Kidney (tissue), 14 donors: ENCODE results near the gene ST3GAL6. TPM values are rescaled to one million over a fixed set of nuclear protein-coding genes. Genes with fewer than 3 reads are reported as not detected.

Source experiments
- DNase-seq, 5 donors: peaks; one replicate each; pipeline ENCODE4 v3.0.0-alpha.2; 2013 to 2020
- FAIRE-seq: peaks from 2 replicates; lab custom pipeline; 2012; peaks lifted over from hg19 to GRCh38; lab: Jason Lieb, UNC
- H3K27ac ChIP-seq, 2 donors: one replicate each; pipeline ENCODE4 v1.7.0; 2013; ENCODE audit warnings: low read depth in 2 of 2, low read length in 2 of 2, inconsistent platforms in 1 of 2
- H3K27me3 ChIP-seq: one replicate; pipeline ENCODE4 v1.7.1; 2013; ENCODE audit warnings: low read length, inconsistent platforms; ENCODE audit not compliant: control insufficient read depth, insufficient read depth
- H3K36me3 ChIP-seq, 3 donors: one replicate each; pipeline versions ENCODE4 v1.7.0 to v1.7.1; 2013; ENCODE audit warnings: low read length in 3 of 3, control low read depth in 1 of 3, inconsistent platforms in 1 of 3; ENCODE audit not compliant: insufficient read depth in 3 of 3, control insufficient read depth in 2 of 3
- H3K4me1 ChIP-seq, 3 donors: one replicate each; pipeline versions ENCODE4 v1.7.0 to v1.7.1; 2013; ENCODE audit warnings: low read length in 3 of 3, inconsistent platforms in 1 of 3, low read depth in 1 of 3; ENCODE audit not compliant: control insufficient read depth in 2 of 3, insufficient read depth in 2 of 3
- H3K4me3 ChIP-seq, 3 donors: one replicate each; pipeline versions ENCODE4 v1.7.0 to v1.8.1; 2013; ENCODE audit warnings: low read length in 3 of 3, control low read depth in 1 of 3, inconsistent platforms in 1 of 3
- H3K9ac ChIP-seq, 3 donors: one replicate each; pipeline versions ENCODE4 v1.7.0 to v1.7.1; 2013; ENCODE audit warnings: low read length in 3 of 3, control low read depth in 1 of 3, inconsistent platforms in 1 of 3
- H3K9me3 ChIP-seq, 3 donors: one replicate each; pipeline versions ENCODE4 v1.7.0 to v1.7.1; 2013; ENCODE audit warnings: low read length in 3 of 3, control low read depth in 1 of 3, inconsistent platforms in 1 of 3; ENCODE audit not compliant: control insufficient read depth in 2 of 3, insufficient read depth in 1 of 3
- CTCF ChIP-seq: IDR thresholded peaks from 3 replicates; pipeline ENCODE4 v1.5.1; 2012; ENCODE audit warnings: mild to moderate bottlenecking, moderate library complexity, borderline replicate concordance; ENCODE audit not compliant: insufficient read depth; ENCODE audit errors: extremely low read depth
- intact Hi-C: fragments of 100-400 bp; cut with DNase I; formaldehyde crosslinking; loops from one replicate; pipeline ENCODE4 v1.11.1; 2022
- polyA plus RNA-seq: library from polyadenylated mRNA; stranded (reverse); fragments of 350-450 nt; fragmentation: Illumina TruSeq; extraction: RNeasy Lipid Tissue Mini Kit (QIAGEN cat#74804); gene quantifications from one replicate; pipeline ENCODE4 v1.2.3, GENCODE V29; 2014; ENCODE audit warnings: low read depth, low replicate concordance; ENCODE audit not compliant: insufficient read depth
- total RNA-seq: library from RNA; stranded (reverse); fragmentation: NEBNext Ultra II Directional; extraction: Animal tissue kit (Norgen Biotek cat#: 25700); gene quantifications from one replicate; pipeline ENCODE4 v1.2.1, GENCODE V29; 2021
- donor health status: control.
- donor health status: control.
- donor health status: control.
- donor health status: control.
- donor health status: control.
- donor health status: DM: yes; HTN: yes; CAD: no.
- donor health status: Normal renal cell carcinoma (clear cell type).

The ST3GAL6 gene
- total and polyA plus RNA-seq, 2 donors from 2014 or later: 10.7 to 20.8 TPM

DNA sequence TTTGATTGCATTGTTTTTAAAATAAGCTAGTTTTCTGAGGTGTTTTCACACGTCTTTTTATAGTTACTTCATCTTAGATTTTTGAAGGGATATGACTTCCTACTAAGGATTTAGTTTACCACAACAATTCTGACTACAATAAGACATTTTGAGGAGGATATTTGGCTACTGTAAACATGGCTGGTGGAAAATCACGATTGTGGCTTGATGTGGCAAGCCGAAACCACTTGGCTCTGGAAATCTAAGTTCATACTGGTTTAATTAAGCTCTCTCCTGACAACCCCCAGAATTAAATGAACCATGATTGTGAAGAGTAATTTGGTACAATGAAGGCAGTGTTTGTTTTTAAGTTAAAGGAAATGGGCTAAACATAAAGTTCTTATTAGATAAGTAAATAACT, 30.8 kb downstream of the ST3GAL6 start:
- H3K4me3 ChIP-seq: no peak overlapping the region
- H3K9ac ChIP-seq: no peak overlapping the region
- H3K9me3 ChIP-seq: no peaks in the 10 kb centered on the region
- DNase-seq (no peak), FAIRE-seq (no peak)
- H3K4me1 ChIP-seq: no peaks in the 10 kb centered on the region
- no peak for TF ChIP-seq CTCF
- no peak overlapping the region for H3K27ac ChIP-seq
- no peaks in the 10 kb centered on the region for H3K27me3 ChIP-seq
- H3K36me3 ChIP-seq: peaks cover 0 to 4% (median 0%) of the 10 kb centered on the region in 3 donors
- intact Hi-C loops: no loop called here

DNA sequence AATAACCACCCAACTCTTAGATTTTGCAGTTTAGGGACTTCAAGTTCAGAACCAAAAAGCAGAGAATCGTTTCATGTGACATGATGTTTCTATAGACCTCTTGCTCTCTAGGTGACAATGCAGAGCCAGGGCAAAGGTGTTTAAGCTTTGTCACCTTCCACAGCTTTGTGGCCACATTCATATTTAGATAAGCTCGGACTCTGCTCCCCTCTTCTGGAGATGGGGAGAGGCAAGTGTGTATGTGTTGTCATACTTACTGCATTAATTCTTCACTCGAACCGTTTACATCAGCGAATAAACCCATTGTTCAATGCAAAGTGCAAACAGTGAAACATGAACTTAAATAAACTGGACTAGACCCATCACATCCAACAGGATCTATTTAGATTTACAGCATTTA, 33.2 kb downstream of the ST3GAL6 start:
- DNase-seq (no peak), FAIRE-seq (no peak)
- H3K36me3 ChIP-seq: peaks cover 0 to 4% (median 3%) of the 10 kb centered on the region in 3 donors
- no peaks in the 10 kb centered on the region for H3K27me3 ChIP-seq
- no peak for TF ChIP-seq CTCF
- H3K4me1 ChIP-seq: peaks cover 0 to 10% (median 0%) of the 10 kb centered on the region in 3 donors
- H3K27ac ChIP-seq: no peak overlapping the region
- H3K4me3 ChIP-seq: no peak overlapping the region
- intact Hi-C loops: no loop called here
- H3K9ac ChIP-seq: no peak overlapping the region
- no peaks in the 10 kb centered on the region for H3K9me3 ChIP-seq

GRCh38 chr3:98797905-98798304, 34.8 kb downstream of the ST3GAL6 start:
- FAIRE-seq (no peak), DNase-seq (no peak)
- H3K27me3 ChIP-seq: no peaks in the 10 kb centered on the region
- intact Hi-C loops: no loop called here
- no peak overlapping the region for H3K4me3 ChIP-seq
- no peaks in the 10 kb centered on the region for H3K9me3 ChIP-seq
- no peak overlapping the region for H3K9ac ChIP-seq
- H3K4me1 ChIP-seq: peaks cover 0 to 10% (median 0%) of the 10 kb centered on the region in 3 donors
- H3K36me3 ChIP-seq: peaks cover 0 to 4% (median 3%) of the 10 kb centered on the region in 3 donors
- no peak overlapping the region for H3K27ac ChIP-seq
- TF ChIP-seq CTCF: no peak

GRCh38 chr3:98798820-98799219, 35.7 kb downstream of the ST3GAL6 start:
- FAIRE-seq: no peak
- peak; percentile 7 for TF ChIP-seq CTCF

More at GRCh38 chr3:98798820-98799219, 35.7 kb downstream of the ST3GAL6 start:
- no peak overlapping the region for H3K27ac ChIP-seq
- H3K36me3 ChIP-seq: peaks cover 0 to 4% (median 3%) of the 10 kb centered on the region in 3 donors
- intact Hi-C loops: no loop called here
- no peak for DNase-seq
- H3K9me3 ChIP-seq: no peaks in the 10 kb centered on the region
- no peak overlapping the region for H3K9ac ChIP-seq
- H3K4me1 ChIP-seq: peaks cover 0 to 10% (median 0%) of the 10 kb centered on the region in 3 donors
- no peak overlapping the region for H3K4me3 ChIP-seq
- no peaks in the 10 kb centered on the region for H3K27me3 ChIP-seq
